GM12873 (cell line): ENCODE measurements around the gene NEK7.

Experiments
- TF ChIP-seq, protein P1 (sequence below): IDR thresholded peaks from 2 replicates; pipeline ENCODE4 v1.5.1; 2012; ENCODE audit warnings: low read depth, mild to moderate bottlenecking, moderate library complexity, low read length, control low read depth; ENCODE audit not compliant: insufficient read depth; ENCODE audit errors: missing control alignments

NEK7 gene

DNA sequence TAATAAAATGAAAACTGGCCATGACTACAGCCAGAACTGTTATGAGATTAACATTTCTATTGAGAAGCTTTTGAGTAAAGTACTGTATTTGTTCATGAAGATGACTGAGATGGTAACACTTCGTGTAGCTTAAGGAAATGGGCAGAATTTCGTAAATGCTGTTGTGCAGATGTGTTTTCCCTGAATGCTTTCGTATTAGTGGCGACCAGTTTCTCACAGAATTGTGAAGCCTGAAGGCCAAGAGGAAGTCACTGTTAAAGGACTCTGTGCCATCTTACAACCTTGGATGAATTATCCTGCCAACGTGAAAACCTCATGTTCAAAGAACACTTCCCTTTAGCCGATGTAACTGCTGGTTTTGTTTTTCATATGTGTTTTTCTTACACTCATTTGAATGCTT lies 164.0 kb downstream of the NEK7 start:
- TF ChIP-seq, protein P1, sequence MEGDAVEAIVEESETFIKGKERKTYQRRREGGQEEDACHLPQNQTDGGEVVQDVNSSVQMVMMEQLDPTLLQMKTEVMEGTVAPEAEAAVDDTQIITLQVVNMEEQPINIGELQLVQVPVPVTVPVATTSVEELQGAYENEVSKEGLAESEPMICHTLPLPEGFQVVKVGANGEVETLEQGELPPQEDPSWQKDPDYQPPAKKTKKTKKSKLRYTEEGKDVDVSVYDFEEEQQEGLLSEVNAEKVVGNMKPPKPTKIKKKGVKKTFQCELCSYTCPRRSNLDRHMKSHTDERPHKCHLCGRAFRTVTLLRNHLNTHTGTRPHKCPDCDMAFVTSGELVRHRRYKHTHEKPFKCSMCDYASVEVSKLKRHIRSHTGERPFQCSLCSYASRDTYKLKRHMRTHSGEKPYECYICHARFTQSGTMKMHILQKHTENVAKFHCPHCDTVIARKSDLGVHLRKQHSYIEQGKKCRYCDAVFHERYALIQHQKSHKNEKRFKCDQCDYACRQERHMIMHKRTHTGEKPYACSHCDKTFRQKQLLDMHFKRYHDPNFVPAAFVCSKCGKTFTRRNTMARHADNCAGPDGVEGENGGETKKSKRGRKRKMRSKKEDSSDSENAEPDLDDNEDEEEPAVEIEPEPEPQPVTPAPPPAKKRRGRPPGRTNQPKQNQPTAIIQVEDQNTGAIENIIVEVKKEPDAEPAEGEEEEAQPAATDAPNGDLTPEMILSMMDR, result no peak

DNA sequence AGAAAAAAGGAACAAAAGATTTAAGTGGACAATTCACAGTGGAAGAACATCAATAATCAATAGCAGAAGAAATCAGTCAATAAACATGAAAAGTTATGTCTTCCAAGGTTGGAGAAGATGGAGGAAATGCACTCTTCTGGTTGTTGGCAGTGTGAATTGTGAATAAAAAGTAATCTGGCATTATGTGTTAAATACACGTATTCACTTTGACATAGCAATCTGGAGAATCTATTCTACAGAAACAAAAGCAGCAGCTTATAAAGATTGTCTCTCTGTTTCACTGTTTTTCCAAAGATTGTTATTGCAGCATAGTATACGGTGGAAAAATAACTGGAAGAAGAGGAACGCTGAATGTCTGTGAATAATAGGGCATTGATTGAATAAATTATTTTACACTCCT lies 169.4 kb downstream of the NEK7 start:
- TF ChIP-seq, protein P1, result no peak

DNA sequence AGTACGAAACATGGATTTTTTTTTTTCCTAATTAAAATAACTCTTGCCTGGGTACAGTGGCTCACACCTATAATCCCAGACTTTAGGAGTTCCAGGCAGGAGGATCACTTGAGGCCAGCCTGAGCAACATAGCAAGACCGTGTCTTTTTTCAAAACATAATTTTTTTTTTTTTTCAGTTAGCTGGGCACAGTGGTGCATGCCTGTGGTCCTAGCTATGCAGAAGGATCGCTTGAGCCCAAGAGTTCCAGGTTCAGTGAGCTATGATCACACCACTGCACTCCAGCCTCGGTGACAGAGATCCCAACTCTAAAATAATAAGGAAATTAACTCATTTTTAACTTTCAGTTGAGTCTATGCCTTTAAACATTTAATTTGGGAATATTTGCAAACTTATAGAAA lies 170.1 kb downstream of the NEK7 start:
- TF ChIP-seq, protein P1, result no peak

DNA sequence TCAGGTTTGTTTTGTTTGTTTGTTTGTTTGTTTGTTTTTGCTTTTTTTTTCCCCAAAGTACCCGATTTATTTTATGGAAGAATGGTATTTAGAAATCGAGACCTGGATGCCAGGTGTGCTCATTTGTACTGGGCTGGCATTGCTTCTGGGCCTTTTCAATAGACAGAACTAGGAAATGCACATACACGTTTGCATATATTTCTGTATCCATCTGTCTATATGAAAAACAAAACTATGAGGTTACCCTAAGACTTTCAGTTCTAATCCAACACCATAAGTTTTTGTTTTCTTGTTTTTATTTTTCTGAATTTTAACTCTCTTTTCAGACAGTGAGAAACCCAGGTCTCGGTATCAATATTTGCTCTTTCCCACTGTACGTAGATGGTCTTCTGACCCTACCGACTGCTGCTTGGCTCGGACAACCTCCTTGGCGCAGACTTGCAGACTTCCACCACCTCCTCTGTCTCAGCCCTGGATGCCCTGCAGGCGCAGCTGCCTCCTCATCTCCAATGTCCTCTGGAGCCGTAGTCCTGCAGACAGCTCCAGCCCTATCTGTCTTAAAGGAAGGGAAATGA lies 171.7 kb downstream of the NEK7 start:
- TF ChIP-seq, protein P1, result no peak

DNA sequence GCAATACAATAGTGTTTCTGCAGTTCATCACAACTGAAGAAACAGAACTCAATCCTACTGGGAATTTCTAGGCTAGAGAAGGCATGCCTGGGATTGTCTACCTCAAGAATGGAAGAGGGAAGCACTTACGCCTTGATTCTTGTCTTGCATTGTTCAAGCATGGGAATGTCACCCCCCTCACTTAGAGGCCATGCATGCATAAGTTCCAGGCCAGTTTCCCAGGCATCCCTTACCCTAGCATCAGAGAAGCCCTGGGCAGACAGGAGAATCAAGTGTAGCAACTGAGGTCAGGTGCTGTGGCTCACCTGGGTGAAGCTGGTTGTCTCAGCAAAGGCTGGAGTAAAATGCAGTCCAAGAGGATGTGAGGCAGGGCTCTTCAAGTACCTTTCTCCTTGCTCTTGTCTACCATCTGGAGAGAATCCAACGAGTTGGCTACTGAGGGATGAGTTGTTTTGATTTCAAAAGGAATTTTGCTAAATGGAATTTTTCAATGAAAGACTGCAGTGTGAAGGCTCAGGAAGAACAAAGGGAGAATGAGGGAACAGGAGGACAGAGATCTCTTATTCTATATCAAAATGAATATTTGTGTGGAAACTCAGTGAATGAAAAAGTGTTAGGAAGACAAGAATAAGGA lies 174.3 kb downstream of the NEK7 start:
- TF ChIP-seq, protein P1, result no peak

DNA sequence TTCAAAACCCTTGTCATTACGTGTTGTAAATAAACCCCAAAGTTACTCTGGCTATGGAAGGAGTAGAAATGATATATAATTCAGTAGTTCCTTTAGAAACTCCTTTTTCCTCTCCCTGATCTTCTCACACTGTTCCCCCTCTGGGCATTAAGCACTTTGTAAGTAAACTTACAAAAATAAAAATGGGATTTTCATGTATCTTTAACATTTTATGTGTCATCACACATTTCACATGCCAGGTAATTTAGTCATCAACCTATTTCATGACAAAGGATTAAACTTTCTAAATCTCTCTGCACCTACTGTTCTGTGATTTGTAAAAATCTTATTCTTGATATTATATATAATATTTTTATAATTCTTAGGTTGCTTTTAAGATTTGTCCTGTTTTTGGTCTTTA lies 176.9 kb downstream of the NEK7 start:
- TF ChIP-seq, protein P1, result no peak

DNA sequence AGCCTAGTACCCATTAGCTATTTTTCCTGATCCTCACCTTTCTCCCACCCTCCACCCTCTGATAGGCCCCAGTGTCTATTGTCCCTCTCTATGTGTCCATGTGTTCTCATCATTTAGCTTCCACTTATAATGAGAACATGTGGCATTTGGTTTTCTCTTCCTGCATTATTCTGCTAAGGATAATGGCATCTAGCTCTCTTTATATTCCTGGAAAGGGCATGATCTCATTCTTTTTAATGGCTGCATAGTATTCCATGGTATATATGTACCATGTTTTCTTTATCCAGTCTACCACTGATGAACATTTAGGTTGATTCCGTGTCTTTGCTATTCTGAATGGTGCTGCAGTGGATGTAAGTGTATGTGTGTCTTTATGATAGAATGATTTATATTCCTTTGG lies 178.9 kb downstream of the NEK7 start:
- TF ChIP-seq, protein P1, result no peak
